OCI-LY7 (cell line): ENCODE measurements around the gene HLTF. TPM values are rescaled to one million over a fixed set of nuclear protein-coding genes. Genes with fewer than 3 reads are reported as not detected.

Experiments
- BruUV-seq: library from RNA; stranded (reverse); fragments of 400-500 nt; replicated peaks from 2 replicates; lab custom pipeline; 2021; lab: Mats Ljungman, UMichigan
- CTCF ChIA-PET: fragments of 300-600 bp; sonication (Branson Sonifier 250); formaldehyde crosslinking; loops from one replicate; lab custom pipeline; 2022; ENCODE audit warnings: antibody characterized with exemption; ENCODE audit not compliant: unreplicated experiment; lab: Charles Lee
- POLR2A ChIA-PET: fragments of 300-600 bp; sonication (Branson Sonifier 250); formaldehyde crosslinking; loops from one replicate; lab custom pipeline; 2022; ENCODE audit warnings: antibody characterized with exemption; lab: Charles Lee
- DNase-seq: peaks from one replicate; pipeline ENCODE4 v3.0.0-alpha.2; 2015; ENCODE audit warnings: low spot score
- H2AFZ ChIP-seq: fragments of 200-600 bp; sonication (generic), shearing (Covaris generic); 2 replicates; pipeline ENCODE4 v1.6.1; 2014; ENCODE audit warnings: mild to moderate bottlenecking, antibody characterized with exemption, low read length, moderate library complexity
- H3K27ac ChIP-seq: fragments of 200-600 bp; sonication (generic); 2 replicates; pipeline ENCODE4 v1.5.1; 2014; ENCODE audit warnings: mixed run types, low read depth, mild to moderate bottlenecking, moderate library complexity, low read length, inconsistent platforms; ENCODE audit not compliant: poor library complexity, severe bottlenecking
- H3K36me3 ChIP-seq: fragments of 200-600 bp; sonication (generic); 2 replicates; pipeline ENCODE4 v1.6.1; 2014; ENCODE audit warnings: mild to moderate bottlenecking, antibody characterized with exemption, low read length, moderate library complexity, mixed read lengths; ENCODE audit not compliant: insufficient read depth
- H3K4me1 ChIP-seq: fragments of 200-600 bp; sonication (generic); 2 replicates; pipeline ENCODE4 v1.5.1; 2014; ENCODE audit warnings: mild to moderate bottlenecking, low read length; ENCODE audit not compliant: insufficient read depth, poor library complexity, severe bottlenecking
- H3K4me2 ChIP-seq: fragments of 200-600 bp; sonication (generic); 2 replicates; pipeline ENCODE4 v1.6.1; 2014; ENCODE audit warnings: mild to moderate bottlenecking, low read length
- H3K4me3 ChIP-seq: fragments of 200-600 bp; sonication (generic); 2 replicates; pipeline ENCODE4 v1.5.1; 2014; ENCODE audit warnings: mild to moderate bottlenecking, low read depth, low read length; ENCODE audit not compliant: poor library complexity, severe bottlenecking
- H3K79me2 ChIP-seq: fragments of 200-600 bp; sonication (generic); 2 replicates; pipeline ENCODE4 v1.6.1; 2016; ENCODE audit warnings: low read depth, mild to moderate bottlenecking, low read length, moderate library complexity, mixed read lengths; ENCODE audit not compliant: insufficient read depth
- H3K9me2 ChIP-seq: fragments of 200-600 bp; sonication (generic); 2 replicates; pipeline ENCODE4 v1.6.1; 2016; ENCODE audit warnings: mild to moderate bottlenecking, low read length, mixed read lengths; ENCODE audit not compliant: insufficient read depth
- H3K9me3 ChIP-seq: fragments of 200-600 bp; sonication (generic); 2 replicates; pipeline ENCODE4 v1.6.1; 2014; ENCODE audit warnings: mild to moderate bottlenecking, mixed run types, low read length, mixed read lengths
- H4K20me1 ChIP-seq: fragments of 200-600 bp; sonication (generic); 2 replicates; pipeline ENCODE4 v1.6.1; 2014; ENCODE audit warnings: mild to moderate bottlenecking, antibody characterized with exemption, low read length, moderate library complexity, mixed read lengths; ENCODE audit not compliant: insufficient read depth
- EZH2phosphoT487 ChIP-seq: fragments of 200-600 bp; sonication (generic); IDR thresholded peaks from 2 replicates; pipeline ENCODE4 v1.6.1; 2018; ENCODE audit warnings: low read depth, borderline replicate concordance, mild to moderate bottlenecking, mixed run types, antibody characterized with exemption, low read length, moderate library complexity, mixed read lengths
- intact Hi-C: fragments of 100-400 bp; cut with micrococcal nuclease; formaldehyde crosslinking; loops from one replicate; pipeline ENCODE4 v1.10.0; 2022; ENCODE audit not compliant: unreplicated experiment
- total RNA-seq, 2 experiments: library from RNA; depleted of rRNA in 1 of 2; stranded (reverse); fragments of >200 nt in 1 of 2; shearing (Covaris generic) in 1 of 2; gene quantifications; 2 replicates each; pipeline ENCODE4 v1.2.3, GENCODE V29; 2014 to 2022
- TF ChIP-seq, protein P1 (sequence below): fragments of 200-600 bp; sonication (generic); conservative IDR thresholded peaks from 2 replicates; pipeline ENCODE4 v1.5.1; 2014; ENCODE audit warnings: mild to moderate bottlenecking, antibody characterized with exemption, low read length, moderate library complexity, mixed read lengths

HLTF gene
- total RNA-seq, 2 experiments from 2014 or later: 106 to 107 TPM

DNA sequence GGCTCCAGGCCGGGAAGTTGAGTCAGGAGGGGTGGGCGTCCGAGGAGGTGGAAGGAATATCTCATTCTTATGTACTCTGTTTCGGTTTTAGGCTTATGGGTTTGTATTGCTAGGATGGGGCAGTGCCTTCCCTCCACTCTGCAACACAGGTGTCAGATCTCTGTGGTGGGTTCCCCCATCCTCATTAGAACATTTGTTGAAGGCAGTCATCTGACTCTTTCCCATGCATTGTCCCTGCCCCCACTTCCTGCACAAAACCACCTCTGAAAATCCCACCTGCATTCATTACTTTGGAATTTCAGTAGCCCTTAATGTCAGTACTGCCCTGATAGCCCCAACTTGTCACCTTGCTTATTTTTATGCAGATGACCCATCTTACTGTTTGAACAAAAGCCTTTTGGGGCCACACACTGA, 65.5 kb downstream of the HLTF start:
- POLR2A ChIA-PET: interaction anchor here (0.6 to 1.6 kb wide), 6 partner anchors 16 to 145 kb away, joined by 3 to 4 read pairs (median 3); no protein-coding TSS in a partner anchor
- CTCF ChIA-PET: no interaction called here
- Histone ChIP-seq H3K9me3 (no peaks in the 10 kb centered on the region), H3K79me2 (no peaks in the 10 kb centered on the region), H3K4me3 (no peak overlapping the region), H3K36me3 (peaks cover 45% of the 10 kb centered on the region), H4K20me1 (no peaks in the 10 kb centered on the region), H2AFZ (no peak overlapping the region), H3K9me2 (no peaks in the 10 kb centered on the region), H3K4me1 (no peaks in the 10 kb centered on the region), H3K27ac (no peak overlapping the region), H3K4me2 (no peak overlapping the region)
- TF ChIP-seq EZH2phosphoT487: no peak
- TF ChIP-seq, protein P1, sequence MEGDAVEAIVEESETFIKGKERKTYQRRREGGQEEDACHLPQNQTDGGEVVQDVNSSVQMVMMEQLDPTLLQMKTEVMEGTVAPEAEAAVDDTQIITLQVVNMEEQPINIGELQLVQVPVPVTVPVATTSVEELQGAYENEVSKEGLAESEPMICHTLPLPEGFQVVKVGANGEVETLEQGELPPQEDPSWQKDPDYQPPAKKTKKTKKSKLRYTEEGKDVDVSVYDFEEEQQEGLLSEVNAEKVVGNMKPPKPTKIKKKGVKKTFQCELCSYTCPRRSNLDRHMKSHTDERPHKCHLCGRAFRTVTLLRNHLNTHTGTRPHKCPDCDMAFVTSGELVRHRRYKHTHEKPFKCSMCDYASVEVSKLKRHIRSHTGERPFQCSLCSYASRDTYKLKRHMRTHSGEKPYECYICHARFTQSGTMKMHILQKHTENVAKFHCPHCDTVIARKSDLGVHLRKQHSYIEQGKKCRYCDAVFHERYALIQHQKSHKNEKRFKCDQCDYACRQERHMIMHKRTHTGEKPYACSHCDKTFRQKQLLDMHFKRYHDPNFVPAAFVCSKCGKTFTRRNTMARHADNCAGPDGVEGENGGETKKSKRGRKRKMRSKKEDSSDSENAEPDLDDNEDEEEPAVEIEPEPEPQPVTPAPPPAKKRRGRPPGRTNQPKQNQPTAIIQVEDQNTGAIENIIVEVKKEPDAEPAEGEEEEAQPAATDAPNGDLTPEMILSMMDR: no peak
- no peak for DNase-seq
- no TSS peak for BruUV-seq
- intact Hi-C loops: no loop called here

DNA sequence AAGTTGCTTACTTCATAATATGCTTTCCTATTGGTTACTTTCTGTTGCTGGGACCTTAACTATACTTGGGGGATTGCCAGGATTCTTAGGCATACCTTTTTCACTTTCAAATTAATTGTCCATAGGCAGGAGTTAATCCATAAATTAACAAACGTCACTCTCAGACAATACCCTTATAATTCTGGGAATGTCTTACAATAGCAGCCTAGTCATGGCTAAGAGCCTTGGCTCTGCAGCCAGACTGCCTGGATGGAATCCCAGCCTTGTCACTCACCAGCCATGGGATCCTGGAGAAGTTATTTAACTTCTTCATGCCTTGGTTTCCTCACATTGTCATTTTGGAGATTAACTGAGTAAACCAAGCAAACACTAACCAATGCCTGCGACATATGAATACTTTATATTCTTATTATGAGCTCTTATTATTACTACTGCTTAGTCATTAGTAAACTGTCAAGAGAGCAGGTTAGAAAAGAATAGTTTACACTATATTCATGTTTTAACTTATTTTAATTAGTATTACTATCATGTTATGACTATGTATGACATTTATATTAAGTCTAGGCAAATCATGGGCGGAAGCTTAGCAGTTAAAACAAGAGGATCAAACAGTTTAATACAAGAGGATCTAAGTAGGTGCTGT, 66.0 kb downstream of the HLTF start:
- intact Hi-C loops: no loop called here
- DNase-seq: no peak
- H3K4me3 ChIP-seq: no peak overlapping the region
- no peaks in the 10 kb centered on the region for H3K9me3 ChIP-seq
- ChIA-PET POLR2A (interaction anchor here (0.6 to 1.2 kb wide), 3 partner anchors 9 to 144 kb away, joined by 3 to 5 read pairs (median 3); no protein-coding TSS in a partner anchor), CTCF (no interaction called here)
- H3K4me2 ChIP-seq: no peak overlapping the region
- no peaks in the 10 kb centered on the region for H3K79me2 ChIP-seq
- no peak overlapping the region for H3K27ac ChIP-seq
- H3K36me3 ChIP-seq: peaks cover 45% of the 10 kb centered on the region
- H3K9me2 ChIP-seq: no peaks in the 10 kb centered on the region
- H2AFZ ChIP-seq: no peak overlapping the region
- BruUV-seq: no TSS peak
- TF ChIP-seq, protein P1: no peak
- TF ChIP-seq EZH2phosphoT487: no peak
- H3K4me1 ChIP-seq: no peaks in the 10 kb centered on the region
- H4K20me1 ChIP-seq: no peaks in the 10 kb centered on the region

DNA sequence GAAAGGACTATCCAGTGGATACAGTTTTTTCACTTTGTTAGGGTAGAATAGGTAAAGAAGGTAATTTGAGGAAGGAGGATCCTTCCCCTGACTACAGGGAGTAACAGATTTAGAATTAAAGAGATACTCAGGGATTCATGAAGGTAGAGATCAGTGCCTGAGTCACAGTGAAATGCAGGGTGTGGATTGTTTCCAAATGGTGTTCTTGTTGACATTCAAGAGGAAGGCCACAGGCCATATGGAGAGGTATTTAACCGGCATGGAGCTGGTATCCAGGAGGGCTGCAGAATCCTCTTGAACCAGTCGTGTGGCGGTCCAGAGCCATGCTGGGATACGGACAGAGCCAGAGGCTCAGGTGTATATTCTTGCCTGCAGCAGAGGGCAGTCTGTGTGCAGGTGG, 66.8 kb downstream of the HLTF start:
- Histone ChIP-seq H3K27ac (no peak overlapping the region), H3K4me2 (no peak overlapping the region), H3K79me2 (no peaks in the 10 kb centered on the region), H3K4me3 (no peak overlapping the region), H2AFZ (no peak overlapping the region), H3K9me3 (no peaks in the 10 kb centered on the region), H3K9me2 (no peaks in the 10 kb centered on the region), H4K20me1 (no peaks in the 10 kb centered on the region), H3K4me1 (no peaks in the 10 kb centered on the region), H3K36me3 (peaks cover 40% of the 10 kb centered on the region)
- intact Hi-C loops: no loop called here
- TF ChIP-seq EZH2phosphoT487: no peak
- TF ChIP-seq, protein P1: no peak
- ChIA-PET CTCF (no interaction called here), POLR2A (interaction anchor here (1.1 to 1.2 kb wide), 2 partner anchors 9 to 24 kb away, joined by 3 to 5 read pairs; no protein-coding TSS in a partner anchor)
- BruUV-seq: no TSS peak
- no peak for DNase-seq
